ENCODE data around the gene RING1.

Gene RING1

DNA sequence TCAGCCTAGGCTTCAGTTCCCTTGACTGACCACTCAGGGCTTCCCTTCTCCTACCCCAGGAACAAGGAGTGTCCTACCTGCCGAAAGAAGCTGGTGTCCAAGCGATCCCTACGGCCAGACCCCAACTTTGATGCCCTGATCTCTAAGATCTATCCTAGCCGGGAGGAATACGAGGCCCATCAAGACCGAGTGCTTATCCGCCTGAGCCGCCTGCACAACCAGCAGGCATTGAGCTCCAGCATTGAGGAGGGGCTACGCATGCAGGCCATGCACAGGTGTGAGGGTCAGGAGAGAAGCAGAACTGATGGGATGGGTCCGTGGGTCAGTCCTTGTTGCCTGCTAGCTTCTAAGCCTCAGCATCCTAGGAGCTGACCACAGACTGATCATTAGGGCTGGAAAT is 1.6 kb downstream of the RING1 start:
- TF ChIP-seq, protein P1, sequence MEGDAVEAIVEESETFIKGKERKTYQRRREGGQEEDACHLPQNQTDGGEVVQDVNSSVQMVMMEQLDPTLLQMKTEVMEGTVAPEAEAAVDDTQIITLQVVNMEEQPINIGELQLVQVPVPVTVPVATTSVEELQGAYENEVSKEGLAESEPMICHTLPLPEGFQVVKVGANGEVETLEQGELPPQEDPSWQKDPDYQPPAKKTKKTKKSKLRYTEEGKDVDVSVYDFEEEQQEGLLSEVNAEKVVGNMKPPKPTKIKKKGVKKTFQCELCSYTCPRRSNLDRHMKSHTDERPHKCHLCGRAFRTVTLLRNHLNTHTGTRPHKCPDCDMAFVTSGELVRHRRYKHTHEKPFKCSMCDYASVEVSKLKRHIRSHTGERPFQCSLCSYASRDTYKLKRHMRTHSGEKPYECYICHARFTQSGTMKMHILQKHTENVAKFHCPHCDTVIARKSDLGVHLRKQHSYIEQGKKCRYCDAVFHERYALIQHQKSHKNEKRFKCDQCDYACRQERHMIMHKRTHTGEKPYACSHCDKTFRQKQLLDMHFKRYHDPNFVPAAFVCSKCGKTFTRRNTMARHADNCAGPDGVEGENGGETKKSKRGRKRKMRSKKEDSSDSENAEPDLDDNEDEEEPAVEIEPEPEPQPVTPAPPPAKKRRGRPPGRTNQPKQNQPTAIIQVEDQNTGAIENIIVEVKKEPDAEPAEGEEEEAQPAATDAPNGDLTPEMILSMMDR (IDR thresholded peaks at IDR 0.05; ENCODE audit: borderline replicate concordance, insufficient read depth, low read depth, low read length) = no peak
- no peak overlapping the region for H3K4me3 ChIP-seq (ENCODE audit: low read depth, low read length)

- no peak overlapping the region for H3K4me3 ChIP-seq (ENCODE audit: low read depth, low read length)
- TF ChIP-seq, protein P1 (IDR thresholded peaks at IDR 0.05; ENCODE audit: borderline replicate concordance, insufficient read depth, low read depth, low read length) = no peak
These were observed 2.8 kb downstream of the RING1 start for GRCh38 chr6:33211136-33211535.

GRCh38 chr6:33211666-33212422 is 3.5 kb downstream of the RING1 start:
- TF ChIP-seq, protein P1 (IDR thresholded peaks at IDR 0.05; ENCODE audit: borderline replicate concordance, insufficient read depth, low read depth, low read length) = no peak
- no peak overlapping the region for H3K4me3 ChIP-seq (ENCODE audit: low read depth, low read length)

- no peak overlapping the region for H3K4me3 ChIP-seq (ENCODE audit: low read depth, low read length)
- TF ChIP-seq, protein P1 (IDR thresholded peaks at IDR 0.05; ENCODE audit: borderline replicate concordance, insufficient read depth, low read depth, low read length) = no peak
These were observed 4.5 kb downstream of the RING1 start for GRCh38 chr6:33212857-33213165.

GRCh38 chr6:33213166-33213988 is 5.1 kb downstream of the RING1 start:
- TF ChIP-seq, protein P1 (IDR thresholded peaks at IDR 0.05; ENCODE audit: borderline replicate concordance, insufficient read depth, low read depth, low read length) = no peak
- H3K4me3 ChIP-seq (ENCODE audit: low read depth, low read length) = no peak overlapping the region

DNA sequence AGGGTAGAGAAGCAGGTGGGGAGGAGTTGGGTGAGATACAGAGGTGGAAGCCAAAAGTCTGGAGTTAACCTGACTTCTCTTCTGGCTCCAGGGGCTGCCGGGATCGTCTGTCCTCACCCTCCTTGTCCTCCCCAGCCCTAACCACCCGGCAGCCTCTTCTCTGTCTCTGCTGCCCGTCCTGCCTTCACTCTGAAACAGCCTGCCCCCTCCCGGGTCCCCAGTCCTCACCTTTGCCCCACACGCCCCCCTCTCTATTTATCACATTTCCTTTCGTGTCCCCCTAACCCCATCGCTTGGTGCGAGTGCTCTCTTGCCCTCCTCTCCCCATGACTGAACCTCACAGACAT is 5.7 kb downstream of the RING1 start:
- H3K4me3 ChIP-seq (ENCODE audit: low read depth, low read length) = no peak overlapping the region
- TF ChIP-seq, protein P1 (IDR thresholded peaks at IDR 0.05; ENCODE audit: borderline replicate concordance, insufficient read depth, low read depth, low read length) = no peak

Data from GM12875 (cell line).